Fibroblast of villous mesenchyme (primary cell): ENCODE measurements around the gene TIAM2. TPM values are rescaled to one million over a fixed set of nuclear protein-coding genes. Genes with fewer than 3 reads are reported as not detected.
"Not testable (repeated sequence)": the region's sequence is repeated elsewhere in the genome, so short reads cannot be mapped to it uniquely, and the experiment has no call there.

ENCODE experiments used
- DNase-seq: peaks from one replicate; pipeline ENCODE4 v3.0.0-alpha.2; 2010; ENCODE audit warnings: low read depth
- H3K4me3 ChIP-seq: 2 replicates; pipeline ENCODE4 v1.5.1; 2011; ENCODE audit warnings: low read depth, mild to moderate bottlenecking, low read length
- CTCF ChIP-seq: IDR thresholded peaks from 2 replicates; pipeline ENCODE4 v1.5.1; 2012; ENCODE audit warnings: low read depth, mild to moderate bottlenecking, low read length; ENCODE audit not compliant: insufficient read depth
- total RNA-seq: library from RNA; depleted of rRNA; stranded (reverse); fragments of >200 nt; gene quantifications from 2 replicates; pipeline ENCODE4 v1.2.3, GENCODE V29; 2012

TIAM2 gene
- total RNA-seq, 1 donor = 8.6 TPM

- no peak for TF ChIP-seq CTCF
- no peak for DNase-seq
- no peak overlapping the region for H3K4me3 ChIP-seq
Measured at GRCh38 chr6:155267411-155267810, 272.3 kb downstream of the TIAM2 start.

- DNase-seq = peak; percentile 52
- H3K4me3 ChIP-seq = not testable (repeated sequence)
- peak; percentile 64 for TF ChIP-seq CTCF
Measured at GRCh38 chr6:155268088-155268867, 273.2 kb downstream of the TIAM2 start.

- TF ChIP-seq CTCF = no peak
Measured at GRCh38 chr6:155269765-155270164, 274.6 kb downstream of the TIAM2 start.

GRCh38 chr6:155270561-155271091 lies 275.5 kb downstream of the TIAM2 start:
- no peak overlapping the region for H3K4me3 ChIP-seq
- TF ChIP-seq CTCF = no peak
- DNase-seq = no peak

More at GRCh38 chr6:155269765-155270164, 274.6 kb downstream of the TIAM2 start:
- no peak overlapping the region for H3K4me3 ChIP-seq
- DNase-seq = no peak

GRCh38 chr6:155271145-155271544 lies 276.0 kb downstream of the TIAM2 start:
- H3K4me3 ChIP-seq = no peak overlapping the region
- DNase-seq = no peak
- TF ChIP-seq CTCF = no peak

GRCh38 chr6:155272353-155273232 lies 277.5 kb downstream of the TIAM2 start:
- no peak for TF ChIP-seq CTCF
- no peak overlapping the region for H3K4me3 ChIP-seq
- DNase-seq = peak; percentile 73
